Measurements from ENCODE around the gene FICD. TPM values are rescaled to one million over a fixed set of nuclear protein-coding genes. Genes with fewer than 3 reads are reported as not detected.

FICD gene
- total and polyA plus RNA-seq, 9 of the 15 experiments (the other 6 are each of a cell fraction or from before 2014, with no cell fraction given): 0.88 to 4.5 (median 1.9) TPM

GRCh38 chr12:108477055-108477880 is 37.8 kb upstream of the FICD start (continued):
- TF ChIP-seq NFIC (IDR thresholded peaks at IDR 0.05): no peak
- TF ChIP-seq CREB3 (tag; conservative IDR thresholded peaks at IDR 0.05; ENCODE audit: low read depth): 0 out of 2 replicates have a peak, but pooled peaks have one; percentile 48
- TF ChIP-seq MCM5 (IDR thresholded peaks at IDR 0.05; ENCODE audit: low read depth): no peak
- TF ChIP-seq CXXC5 (CRISPR knock-in tag; IDR thresholded peaks at IDR 0.05): no peak
- TF ChIP-seq ESRRB (CRISPR knock-in tag; IDR thresholded peaks at IDR 0.05; ENCODE audit: borderline replicate concordance): no peak
- no peak for TF ChIP-seq PHB2 (IDR thresholded peaks at IDR 0.05; ENCODE audit: low read depth)
- TF ChIP-seq EWSR1 (IDR thresholded peaks at IDR 0.05; ENCODE audit: borderline replicate concordance, low read depth, partially characterized antibody): no peak
- TF ChIP-seq KLF13 (tag; IDR thresholded peaks at IDR 0.05; ENCODE audit: borderline replicate concordance, low read depth): no peak
- no peak for TF ChIP-seq ARID2 (IDR thresholded peaks at IDR 0.05)
- TF ChIP-seq RAD21 (CRISPR knock-in tag; conservative IDR thresholded peaks at IDR 0.05 in 1 of 2, IDR thresholded peaks at IDR 0.05 in 1 of 2): no peak
- TF ChIP-seq TCFL5 (CRISPR knock-in tag; conservative IDR thresholded peaks at IDR 0.05): no peak
- TF ChIP-seq MEF2D (tag; conservative IDR thresholded peaks at IDR 0.05; ENCODE audit: low read depth): 0 out of 2 replicates have a peak, but pooled peaks have one; percentile 29
- no peak for TF ChIP-seq ZHX1 (conservative IDR thresholded peaks at IDR 0.05; ENCODE audit: low read length)
- no peak for TF ChIP-seq ID3 (CRISPR knock-in tag; IDR thresholded peaks at IDR 0.05)
- no peak for TF ChIP-seq ID3 (tag; IDR thresholded peaks at IDR 0.05)

All from K562 (cell line).